Vagina (tissue), 2 donors: ENCODE data around the gene DENND5B. TPM values are rescaled to one million over a fixed set of nuclear protein-coding genes. Genes with fewer than 3 reads are reported as not detected.

Source experiments
- DNase-seq, 2 donors: peaks; one replicate each; pipeline ENCODE4 v3.0.0-alpha.2; 2017; ENCODE audit errors: extremely low spot score in 2 of 2
- H3K27ac ChIP-seq: fragments of 200-600 bp; sonication (generic); one replicate; pipeline ENCODE4 v1.5.1; 2019
- H3K27me3 ChIP-seq: fragments of 200-600 bp; sonication (generic); one replicate; pipeline ENCODE4 v1.5.1; 2019
- H3K36me3 ChIP-seq, 2 donors: fragments of 200-600 bp; sonication (generic); one replicate each; pipeline ENCODE4 v1.5.1; 2017 to 2019
- H3K4me1 ChIP-seq: fragments of 200-600 bp; sonication (generic); one replicate; pipeline ENCODE4 v1.5.1; 2019
- H3K4me3 ChIP-seq, 2 donors: fragments of 200-600 bp; sonication (generic); 1 replicate in 1 of 2; 2 replicates in 1 of 2; pipeline ENCODE4 v1.5.1; 2016 to 2019
- H3K9me3 ChIP-seq: fragments of 200-600 bp; sonication (generic); one replicate; pipeline ENCODE4 v1.5.1; 2019
- CTCF ChIP-seq, 3 experiments: fragments of 450-650 bp in 2 of 3; fragments of 200-600 bp in 1 of 3; sonication (generic) in 1 of 3; IDR thresholded peaks; one replicate each; pipeline ENCODE4 v1.5.1; 2017 to 2019; ENCODE audit warnings: antibody characterized with exemption in 3 of 3, mild to moderate bottlenecking in 2 of 3, moderate library complexity in 2 of 3
- POLR2A ChIP-seq, 2 donors: fragments of 450-650 bp; IDR thresholded peaks; one replicate each; pipeline ENCODE4 v1.6.1; 2017; ENCODE audit warnings: antibody characterized with exemption in 2 of 2, mild to moderate bottlenecking in 2 of 2, moderate library complexity in 2 of 2
- POLR2AphosphoS5 ChIP-seq, 2 donors: sonication (generic); formaldehyde crosslinking; IDR thresholded peaks; one replicate each; pipeline ENCODE4 v1.9.0; 2017; ENCODE audit warnings: antibody characterized with exemption in 2 of 2, mild to moderate bottlenecking in 2 of 2, low read depth in 1 of 2; ENCODE audit not compliant: insufficient read depth in 1 of 2
- intact Hi-C: fragments of 100-400 bp; cut with DNase I; formaldehyde crosslinking; loops from one replicate; pipeline ENCODE4 v1.15.1; 2023
- total RNA-seq: library from RNA; depleted of rRNA; stranded (reverse); fragments of >200 nt; gene quantifications from one replicate; pipeline ENCODE4 v1.2.3, GENCODE V29; 2016

Gene DENND5B
- total RNA-seq, 1 donor from 2014 or later: 25.3 TPM

- DNase-seq: no peak
- Histone ChIP-seq H3K4me1 (no peaks in the 10 kb centered on the region), H3K4me3 (no peak overlapping the region), H3K9me3 (no peaks in the 10 kb centered on the region), H3K27me3 (no peaks in the 10 kb centered on the region), H3K27ac (no peak overlapping the region), H3K36me3 (no peaks in the 10 kb centered on the region)
- intact Hi-C loops: loop anchor here (10.0 kb wide), 1 partner anchor 100 kb away; no protein-coding TSS in a partner anchor
- TF ChIP-seq POLR2AphosphoS5 (IDR thresholded peaks at IDR 0.05; ENCODE audit: insufficient read depth in 1 of 2, low read depth in 1 of 2) (no peak), CTCF (IDR thresholded peaks at IDR 0.05) (no peak), POLR2A (IDR thresholded peaks at IDR 0.05) (no peak)
Observed at GRCh38 chr12:31594681-31595080, 3.7 kb upstream of the DENND5B start.

GRCh38 chr12:31591380-31591901, 505 bp upstream of the DENND5B start:
- Histone ChIP-seq H3K27me3 (no peaks in the 10 kb centered on the region), H3K4me3 (peak overlapping the region; percentile 73 to 87), H3K36me3 (no peaks in the 10 kb centered on the region), H3K9me3 (no peaks in the 10 kb centered on the region), H3K27ac (peak overlapping the region; percentile 98), H3K4me1 (peaks cover 16% of the 10 kb centered on the region)
- TF ChIP-seq POLR2AphosphoS5 (IDR thresholded peaks at IDR 0.05; ENCODE audit: insufficient read depth in 1 of 2, low read depth in 1 of 2): no peak
- TF ChIP-seq POLR2A (IDR thresholded peaks at IDR 0.05): no peak
- TF ChIP-seq CTCF (IDR thresholded peaks at IDR 0.05): no peak
- intact Hi-C loops: loop anchor here (10.0 kb wide), 1 partner anchor 97 kb away; no protein-coding TSS in a partner anchor
- DNase-seq: no peak

- no peaks in the 10 kb centered on the region for H3K9me3 ChIP-seq
- H3K36me3 ChIP-seq: no peaks in the 10 kb centered on the region
- H3K27me3 ChIP-seq: no peaks in the 10 kb centered on the region
- peaks cover 16% of the 10 kb centered on the region for H3K4me1 ChIP-seq
- intact Hi-C loops: loop anchor here (10.0 kb wide), 1 partner anchor 95 kb away; no protein-coding TSS in a partner anchor
- peak overlapping the region; percentile 73 to 87 for H3K4me3 ChIP-seq
- peak in 1 of 2 donors; percentile 37 for TF ChIP-seq POLR2AphosphoS5 (IDR thresholded peaks at IDR 0.05; ENCODE audit: insufficient read depth in 1 of 2, low read depth in 1 of 2)
- TF ChIP-seq CTCF (IDR thresholded peaks at IDR 0.05): no peak
- TF ChIP-seq POLR2A (IDR thresholded peaks at IDR 0.05): no peak
- no peak for DNase-seq
- peak overlapping the region; percentile 98 for H3K27ac ChIP-seq
Observed at GRCh38 chr12:31589904-31590641, 863 bp downstream of the DENND5B start.

- Histone ChIP-seq H3K4me3 (peak overlapping the region; percentile 73 to 87), H3K27me3 (no peaks in the 10 kb centered on the region), H3K4me1 (peaks cover 16% of the 10 kb centered on the region), H3K36me3 (no peaks in the 10 kb centered on the region), H3K27ac (peak overlapping the region; percentile 98), H3K9me3 (no peaks in the 10 kb centered on the region)
- DNase-seq: no peak
- TF ChIP-seq POLR2AphosphoS5 (IDR thresholded peaks at IDR 0.05; ENCODE audit: insufficient read depth in 1 of 2, low read depth in 1 of 2): peak in 1 of 2 donors; percentile 64
- TF ChIP-seq POLR2A (IDR thresholded peaks at IDR 0.05): peak in 1 of 2 donors; percentile 9
- no peak for TF ChIP-seq CTCF (IDR thresholded peaks at IDR 0.05)
- intact Hi-C loops: no loop called here
Observed at GRCh38 chr12:31589598-31589903, 1.4 kb downstream of the DENND5B start.

GRCh38 chr12:31588976-31589375, 2.0 kb downstream of the DENND5B start:
- Histone ChIP-seq H3K27ac (peak overlapping the region; percentile 98), H3K9me3 (no peaks in the 10 kb centered on the region), H3K4me1 (peaks cover 16% of the 10 kb centered on the region), H3K27me3 (no peaks in the 10 kb centered on the region), H3K36me3 (no peaks in the 10 kb centered on the region), H3K4me3 (peak overlapping the region in 1 of 2 donors; percentile 87)
- intact Hi-C loops: no loop called here
- DNase-seq: no peak
- no peak for TF ChIP-seq CTCF (IDR thresholded peaks at IDR 0.05)
